ENCODE results near the gene STK17A. TPM values are rescaled to one million over a fixed set of nuclear protein-coding genes. Genes with fewer than 3 reads are reported as not detected.

Gene STK17A
- total RNA-seq, 4 donors from 2014 or later: 16.0 to 18.5 (median 17.8) TPM

- TF ChIP-seq CTCF (IDR thresholded peaks at IDR 0.05; ENCODE audit: low read depth): no peak
Measured at GRCh38 chr7:43629857-43630256, 46.9 kb downstream of the STK17A start.

- no peak for TF ChIP-seq CTCF (IDR thresholded peaks at IDR 0.05; ENCODE audit: low read depth)
Measured at GRCh38 chr7:43630482-43630881, 47.6 kb downstream of the STK17A start.

GRCh38 chr7:43631559-43631958 is 48.7 kb downstream of the STK17A start:
- TF ChIP-seq CTCF (IDR thresholded peaks at IDR 0.05; ENCODE audit: low read depth): no peak

DNA sequence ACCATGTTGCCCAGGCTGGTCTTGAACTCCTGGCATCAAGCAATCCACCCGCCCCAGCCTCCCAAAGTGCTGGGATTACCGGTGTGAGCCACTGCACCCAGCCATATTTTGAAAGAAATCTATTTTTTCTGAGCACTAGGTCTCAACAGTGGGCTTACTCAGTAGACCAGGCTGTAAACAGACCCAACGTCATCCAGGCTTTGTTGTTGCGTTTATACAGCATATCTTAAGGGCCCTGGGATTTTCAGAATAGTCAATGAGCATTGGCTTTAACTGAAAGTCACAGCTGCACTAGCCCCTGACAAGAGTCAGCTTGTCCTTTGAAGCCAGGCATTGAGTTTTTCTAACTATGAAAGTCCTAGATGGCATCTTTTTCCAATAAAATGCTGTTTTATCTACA is 49.8 kb downstream of the STK17A start:
- no peak for TF ChIP-seq CTCF (IDR thresholded peaks at IDR 0.05; ENCODE audit: low read depth)

DNA sequence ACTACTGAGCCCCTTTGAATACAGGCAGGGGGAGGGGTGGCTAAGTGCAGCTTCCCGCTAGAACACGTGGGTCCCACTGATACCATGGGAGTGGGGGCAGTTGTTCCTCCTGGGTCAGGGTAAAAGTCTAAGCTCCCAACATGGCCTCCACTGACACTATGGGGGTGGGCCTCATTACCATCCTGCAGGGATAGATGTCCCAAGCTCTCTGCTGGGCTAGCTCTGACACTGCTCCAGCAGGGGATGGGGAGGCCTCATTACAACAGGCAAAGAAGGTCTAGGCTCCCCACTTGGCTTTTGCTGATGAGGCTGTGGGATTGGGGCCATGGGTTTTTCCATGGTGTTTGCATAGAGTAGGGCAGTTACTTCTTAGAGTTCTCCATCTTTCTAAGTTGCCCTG is 51.5 kb downstream of the STK17A start:
- TF ChIP-seq CTCF (IDR thresholded peaks at IDR 0.05; ENCODE audit: low read depth): no peak

GRCh38 chr7:43636093-43636492 is 53.2 kb downstream of the STK17A start:
- TF ChIP-seq CTCF (IDR thresholded peaks at IDR 0.05; ENCODE audit: low read depth): no peak

DNA sequence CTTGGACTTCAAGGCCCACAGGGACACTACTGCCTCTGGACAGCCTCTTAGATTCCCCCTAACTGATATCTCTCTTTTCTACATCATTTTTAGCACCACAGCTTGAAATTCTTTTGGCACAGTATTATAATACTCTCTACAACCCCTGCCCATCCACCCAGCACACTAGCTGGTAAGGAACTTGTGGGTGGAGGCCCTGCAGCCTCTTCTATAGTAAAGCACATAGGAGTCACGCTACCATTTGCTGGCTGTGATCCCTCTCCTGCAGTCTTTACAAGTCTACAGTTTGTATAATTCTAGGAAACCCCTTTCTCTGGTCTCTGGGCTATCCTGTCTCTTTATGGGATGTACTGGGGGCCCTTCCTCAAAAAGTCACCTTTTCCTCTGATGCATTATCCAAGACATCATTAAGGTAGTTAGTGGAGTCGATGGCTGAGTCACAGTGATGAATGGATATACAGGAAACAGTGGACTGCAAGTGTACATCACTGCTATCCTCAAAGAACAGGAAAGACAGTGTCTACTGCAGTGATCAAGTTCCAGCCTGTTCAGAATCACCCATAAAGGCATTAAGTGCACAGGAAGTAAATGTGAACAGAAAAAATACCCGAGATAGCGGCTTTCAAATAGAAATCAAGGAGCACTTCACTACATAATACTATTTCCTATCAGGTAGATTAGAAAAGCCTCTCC is 54.4 kb downstream of the STK17A start:
- no peak for TF ChIP-seq CTCF (IDR thresholded peaks at IDR 0.05; ENCODE audit: low read depth)
